ENCODE measurements around the gene PRPF8.
"Not testable (repeated sequence)": the region's sequence is repeated elsewhere in the genome, so short reads cannot be mapped to it uniquely, and the experiment has no call there.

Gene PRPF8

GRCh38 chr17:1676401-1676800 lies 8.3 kb downstream of the PRPF8 start:
- Histone ChIP-seq H3K4me3 (no peak overlapping the region), H3K27ac (no peak overlapping the region)
- TF ChIP-seq, protein P1, sequence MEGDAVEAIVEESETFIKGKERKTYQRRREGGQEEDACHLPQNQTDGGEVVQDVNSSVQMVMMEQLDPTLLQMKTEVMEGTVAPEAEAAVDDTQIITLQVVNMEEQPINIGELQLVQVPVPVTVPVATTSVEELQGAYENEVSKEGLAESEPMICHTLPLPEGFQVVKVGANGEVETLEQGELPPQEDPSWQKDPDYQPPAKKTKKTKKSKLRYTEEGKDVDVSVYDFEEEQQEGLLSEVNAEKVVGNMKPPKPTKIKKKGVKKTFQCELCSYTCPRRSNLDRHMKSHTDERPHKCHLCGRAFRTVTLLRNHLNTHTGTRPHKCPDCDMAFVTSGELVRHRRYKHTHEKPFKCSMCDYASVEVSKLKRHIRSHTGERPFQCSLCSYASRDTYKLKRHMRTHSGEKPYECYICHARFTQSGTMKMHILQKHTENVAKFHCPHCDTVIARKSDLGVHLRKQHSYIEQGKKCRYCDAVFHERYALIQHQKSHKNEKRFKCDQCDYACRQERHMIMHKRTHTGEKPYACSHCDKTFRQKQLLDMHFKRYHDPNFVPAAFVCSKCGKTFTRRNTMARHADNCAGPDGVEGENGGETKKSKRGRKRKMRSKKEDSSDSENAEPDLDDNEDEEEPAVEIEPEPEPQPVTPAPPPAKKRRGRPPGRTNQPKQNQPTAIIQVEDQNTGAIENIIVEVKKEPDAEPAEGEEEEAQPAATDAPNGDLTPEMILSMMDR (IDR thresholded peaks at IDR 0.05): no peak
- DNase-seq (ENCODE audit: low spot score): no peak

GRCh38 chr17:1673041-1673785 lies 11.5 kb downstream of the PRPF8 start:
- DNase-seq (ENCODE audit: low spot score): no peak
- Histone ChIP-seq H3K4me3 (no peak overlapping the region), H3K27ac (no peak overlapping the region)
- TF ChIP-seq, protein P1 (IDR thresholded peaks at IDR 0.05): no peak

- H3K4me3 ChIP-seq; DNase-seq (ENCODE audit: low spot score); H3K27ac ChIP-seq: not testable (repeated sequence)
Observed at GRCh38 chr17:1663934-1664333, 20.7 kb downstream of the PRPF8 start.

- TF ChIP-seq, protein P1 (IDR thresholded peaks at IDR 0.05): no peak
- no peak overlapping the region for H3K4me3 ChIP-seq
- no peak overlapping the region for H3K27ac ChIP-seq
- no peak for DNase-seq (ENCODE audit: low spot score)
Observed at GRCh38 chr17:1661045-1661444, 23.6 kb downstream of the PRPF8 start.

GRCh38 chr17:1658100-1658499 lies 26.6 kb downstream of the PRPF8 start:
- Histone ChIP-seq H3K27ac (no peak overlapping the region), H3K4me3 (no peak overlapping the region)
- TF ChIP-seq, protein P1 (IDR thresholded peaks at IDR 0.05): no peak
- no peak for DNase-seq (ENCODE audit: low spot score)

DNA sequence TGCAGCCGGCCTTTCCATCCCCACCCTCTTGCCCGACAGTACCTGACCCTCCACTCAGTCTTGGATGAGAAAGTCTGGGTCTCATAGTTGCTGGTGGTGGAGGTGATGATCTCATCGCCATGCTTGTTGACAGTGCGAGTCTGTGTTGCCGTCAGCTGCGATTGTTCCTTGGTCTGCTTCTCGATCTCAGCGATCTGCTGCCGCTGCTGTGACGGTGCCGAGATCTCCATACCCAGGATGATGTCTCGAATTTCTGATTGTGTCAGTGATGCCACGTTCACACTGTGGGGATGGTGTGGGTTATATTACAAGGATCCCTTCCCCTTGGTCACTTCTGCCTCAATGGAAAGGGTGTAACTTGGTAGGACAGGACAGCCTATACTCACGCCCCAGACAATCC lies 30.9 kb downstream of the PRPF8 start:
- TF ChIP-seq, protein P1 (IDR thresholded peaks at IDR 0.05): no peak
- Histone ChIP-seq H3K27ac (peak overlapping the region in 1 of 2 donors; percentile 18), H3K4me3 (no peak overlapping the region)
- DNase-seq (ENCODE audit: low spot score): no peak

GRCh38 chr17:1652794-1653193 lies 31.9 kb downstream of the PRPF8 start:
- DNase-seq (ENCODE audit: low spot score); H3K4me3 ChIP-seq; H3K27ac ChIP-seq: not testable (repeated sequence)

GRCh38 chr17:1651559-1651844 lies 33.2 kb downstream of the PRPF8 start:
- Histone ChIP-seq H3K27ac (peak overlapping the region in 1 of 2 donors; percentile 100), H3K4me3 (no peak overlapping the region)
- DNase-seq (ENCODE audit: low spot score): no peak
- TF ChIP-seq, protein P1 (IDR thresholded peaks at IDR 0.05): no peak

All from coronary artery (tissue), 2 donors.